HL-60/S4 treated with phorbol 12-myristate 13-acetate at 8.2 ng/mL for 4 days and 3 days (cell line): ENCODE results near the gene SLC5A3.

Experiments
- in situ Hi-C: fragments of 300-500 bp; cut with MboI; formaldehyde crosslinking; loops from 2 replicates; pipeline ENCODE4 v1.15.0; 2022; ENCODE audit warnings: low sequenced_read_pairs

The SLC5A3 gene

GRCh38 chr21:34073032-34073748 lies at the start of gene SLC5A3, which contains the start of gene MRPS6:
Gene SLC5A3, plus strand, starts transcription at chr21:34073578. Its CDS starts 21,621 bp downstream, at chr21:34095199.
Gene MRPS6, plus strand, starts transcription at chr21:34073578. Its CDS starts 123 bp downstream, at chr21:34073701.
- in situ Hi-C loops, result no loop called here

- in situ Hi-C loops, result no loop called here
These were observed 49.5 kb upstream of the SLC5A3 start for GRCh38 chr21:34023691-34024373.

GRCh38 chr21:34024374-34024693 lies 49.0 kb upstream of the SLC5A3 start:
- in situ Hi-C loops, result no loop called here

- in situ Hi-C loops, result no loop called here
These were observed 45.5 kb upstream of the SLC5A3 start for GRCh38 chr21:34027721-34028461.

GRCh38 chr21:34029743-34030528 lies 43.4 kb upstream of the SLC5A3 start:
- in situ Hi-C loops, result no loop called here

- in situ Hi-C loops, result no loop called here
These were observed 41.5 kb upstream of the SLC5A3 start for GRCh38 chr21:34031835-34032370.

- in situ Hi-C loops, result no loop called here
These were observed 38.9 kb upstream of the SLC5A3 start for GRCh38 chr21:34034369-34035014.

GRCh38 chr21:34035619-34036354 lies 37.6 kb upstream of the SLC5A3 start:
- in situ Hi-C loops, result no loop called here

- in situ Hi-C loops, result no loop called here
These were observed 36.2 kb upstream of the SLC5A3 start for GRCh38 chr21:34037009-34037795.

GRCh38 chr21:34039678-34040382 lies 33.5 kb upstream of the SLC5A3 start:
- in situ Hi-C loops, result no loop called here

- in situ Hi-C loops, result no loop called here
These were observed 30.6 kb upstream of the SLC5A3 start for GRCh38 chr21:34042735-34043134.

GRCh38 chr21:34043333-34043732 lies 30.0 kb upstream of the SLC5A3 start:
- in situ Hi-C loops, result no loop called here

GRCh38 chr21:34046917-34047316 lies 26.5 kb upstream of the SLC5A3 start:
- in situ Hi-C loops, result no loop called here

GRCh38 chr21:34047835-34048234 lies 25.5 kb upstream of the SLC5A3 start:
- in situ Hi-C loops, result no loop called here

- in situ Hi-C loops, result no loop called here
These were observed 21.2 kb upstream of the SLC5A3 start for GRCh38 chr21:34052171-34052570.

GRCh38 chr21:34054259-34054658 lies 19.1 kb upstream of the SLC5A3 start:
- in situ Hi-C loops, result no loop called here

GRCh38 chr21:34055615-34056014 lies 17.8 kb upstream of the SLC5A3 start:
- in situ Hi-C loops, result no loop called here

- in situ Hi-C loops, result no loop called here
These were observed 11.4 kb upstream of the SLC5A3 start for GRCh38 chr21:34061983-34062382.
